ENCODE measurements around the gene FXYD5.

DNA sequence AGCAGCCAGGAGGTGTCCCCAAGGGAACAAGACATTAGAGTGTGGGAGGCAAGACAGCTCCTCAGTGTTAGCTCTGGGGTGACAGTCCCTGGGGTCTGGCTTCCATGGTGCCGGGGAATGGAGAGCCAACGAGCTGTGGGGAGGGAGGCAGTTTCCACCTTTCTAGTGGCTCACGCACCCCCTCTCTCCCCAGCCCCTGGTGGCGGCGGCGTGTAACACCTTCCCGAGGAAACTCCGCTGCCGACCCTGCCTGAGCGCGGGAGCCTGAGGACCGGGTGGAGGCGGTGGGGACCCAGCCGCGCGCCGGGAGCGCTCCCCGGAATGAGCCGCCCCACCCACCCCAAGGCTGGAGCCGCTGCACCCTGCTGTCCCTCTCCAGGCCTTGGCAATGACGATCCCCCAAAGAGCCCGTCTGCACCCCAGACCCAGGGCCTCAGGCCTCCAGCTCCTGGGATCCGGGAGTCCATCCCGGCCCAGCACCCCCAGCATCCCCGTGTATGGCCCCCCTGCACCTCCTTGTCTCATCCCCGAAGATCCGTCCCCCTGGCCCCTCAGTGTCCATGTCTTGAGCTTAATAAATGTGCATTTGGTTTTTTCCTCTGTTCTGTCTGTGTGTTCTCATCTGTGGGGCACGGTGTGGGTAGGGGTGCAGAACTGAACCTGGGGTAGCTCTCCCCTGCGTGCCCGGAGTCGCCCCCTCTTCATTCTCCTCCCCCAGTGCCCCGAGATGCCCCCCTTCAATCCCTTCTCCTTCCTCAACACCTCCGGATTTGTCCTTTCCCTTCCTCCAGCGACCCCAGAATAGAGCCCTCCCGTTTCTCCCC, 622 bp upstream of the FXYD5 start:
- TF ChIP-seq, protein P1, sequence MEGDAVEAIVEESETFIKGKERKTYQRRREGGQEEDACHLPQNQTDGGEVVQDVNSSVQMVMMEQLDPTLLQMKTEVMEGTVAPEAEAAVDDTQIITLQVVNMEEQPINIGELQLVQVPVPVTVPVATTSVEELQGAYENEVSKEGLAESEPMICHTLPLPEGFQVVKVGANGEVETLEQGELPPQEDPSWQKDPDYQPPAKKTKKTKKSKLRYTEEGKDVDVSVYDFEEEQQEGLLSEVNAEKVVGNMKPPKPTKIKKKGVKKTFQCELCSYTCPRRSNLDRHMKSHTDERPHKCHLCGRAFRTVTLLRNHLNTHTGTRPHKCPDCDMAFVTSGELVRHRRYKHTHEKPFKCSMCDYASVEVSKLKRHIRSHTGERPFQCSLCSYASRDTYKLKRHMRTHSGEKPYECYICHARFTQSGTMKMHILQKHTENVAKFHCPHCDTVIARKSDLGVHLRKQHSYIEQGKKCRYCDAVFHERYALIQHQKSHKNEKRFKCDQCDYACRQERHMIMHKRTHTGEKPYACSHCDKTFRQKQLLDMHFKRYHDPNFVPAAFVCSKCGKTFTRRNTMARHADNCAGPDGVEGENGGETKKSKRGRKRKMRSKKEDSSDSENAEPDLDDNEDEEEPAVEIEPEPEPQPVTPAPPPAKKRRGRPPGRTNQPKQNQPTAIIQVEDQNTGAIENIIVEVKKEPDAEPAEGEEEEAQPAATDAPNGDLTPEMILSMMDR (IDR thresholded peaks at IDR 0.05): peak; percentile 47
- no peak for TF ChIP-seq POLR2A (IDR thresholded peaks at IDR 0.05; ENCODE audit: low read length)
- TF ChIP-seq PHF8 (IDR thresholded peaks at IDR 0.05; ENCODE audit: borderline replicate concordance, low read depth): no peak
- TF ChIP-seq CHD2 (IDR thresholded peaks at IDR 0.05; ENCODE audit: low read length, partially characterized antibody): no peak
- no peak for TF ChIP-seq MYC (IDR thresholded peaks at IDR 0.05; ENCODE audit: borderline replicate concordance, low read length)
- no peak for TF ChIP-seq EP300 (IDR thresholded peaks at IDR 0.05)
- no peak for TF ChIP-seq HDAC2 (IDR thresholded peaks at IDR 0.05)
- TF ChIP-seq BHLHE40 (IDR thresholded peaks at IDR 0.05; ENCODE audit: low read depth, low read length): no peak
- TF ChIP-seq RAD21 (conservative IDR thresholded peaks at IDR 0.05 in 1 of 2, IDR thresholded peaks at IDR 0.05 in 1 of 2): peak; percentile 21 to 25; a peak in 1 of 5 replicates
- TF ChIP-seq ESRRA (IDR thresholded peaks at IDR 0.05; ENCODE audit: borderline replicate concordance, low read length): no peak
- no peak for TF ChIP-seq CEBPB (IDR thresholded peaks at IDR 0.05)
- TF ChIP-seq, protein P2, sequence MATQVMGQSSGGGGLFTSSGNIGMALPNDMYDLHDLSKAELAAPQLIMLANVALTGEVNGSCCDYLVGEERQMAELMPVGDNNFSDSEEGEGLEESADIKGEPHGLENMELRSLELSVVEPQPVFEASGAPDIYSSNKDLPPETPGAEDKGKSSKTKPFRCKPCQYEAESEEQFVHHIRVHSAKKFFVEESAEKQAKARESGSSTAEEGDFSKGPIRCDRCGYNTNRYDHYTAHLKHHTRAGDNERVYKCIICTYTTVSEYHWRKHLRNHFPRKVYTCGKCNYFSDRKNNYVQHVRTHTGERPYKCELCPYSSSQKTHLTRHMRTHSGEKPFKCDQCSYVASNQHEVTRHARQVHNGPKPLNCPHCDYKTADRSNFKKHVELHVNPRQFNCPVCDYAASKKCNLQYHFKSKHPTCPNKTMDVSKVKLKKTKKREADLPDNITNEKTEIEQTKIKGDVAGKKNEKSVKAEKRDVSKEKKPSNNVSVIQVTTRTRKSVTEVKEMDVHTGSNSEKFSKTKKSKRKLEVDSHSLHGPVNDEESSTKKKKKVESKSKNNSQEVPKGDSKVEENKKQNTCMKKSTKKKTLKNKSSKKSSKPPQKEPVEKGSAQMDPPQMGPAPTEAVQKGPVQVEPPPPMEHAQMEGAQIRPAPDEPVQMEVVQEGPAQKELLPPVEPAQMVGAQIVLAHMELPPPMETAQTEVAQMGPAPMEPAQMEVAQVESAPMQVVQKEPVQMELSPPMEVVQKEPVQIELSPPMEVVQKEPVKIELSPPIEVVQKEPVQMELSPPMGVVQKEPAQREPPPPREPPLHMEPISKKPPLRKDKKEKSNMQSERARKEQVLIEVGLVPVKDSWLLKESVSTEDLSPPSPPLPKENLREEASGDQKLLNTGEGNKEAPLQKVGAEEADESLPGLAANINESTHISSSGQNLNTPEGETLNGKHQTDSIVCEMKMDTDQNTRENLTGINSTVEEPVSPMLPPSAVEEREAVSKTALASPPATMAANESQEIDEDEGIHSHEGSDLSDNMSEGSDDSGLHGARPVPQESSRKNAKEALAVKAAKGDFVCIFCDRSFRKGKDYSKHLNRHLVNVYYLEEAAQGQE (IDR thresholded peaks at IDR 0.05): no peak
- TF ChIP-seq TP53 (CRISPR knock-in tag; IDR thresholded peaks at IDR 0.05): no peak
- 0 out of 2 replicates have a peak, but pooled peaks have one; percentile 40 for TF ChIP-seq MAZ (IDR thresholded peaks at IDR 0.05; ENCODE audit: borderline replicate concordance, low read depth, low read length)
